Measurements from ENCODE around the gene TRIM3.
"Not testable (repeated sequence)": the region's sequence is repeated elsewhere in the genome, so short reads cannot be mapped to it uniquely, and the experiment has no call there.

TRIM3 gene

GRCh38 chr11:6473451-6474412 lies at the start of gene TRIM3:
TRIM3 (minus strand) TSS chr11:6473941; CDS start chr11:6465695, 8,246 bp downstream.
- peak; percentile 92 for DNase-seq

GRCh38 chr11:6523253-6523652 lies 49.5 kb upstream of the TRIM3 start:
- no peak for DNase-seq

GRCh38 chr11:6521946-6522345 lies 48.2 kb upstream of the TRIM3 start:
- DNase-seq = not testable (repeated sequence)

GRCh38 chr11:6520265-6520664 lies 46.5 kb upstream of the TRIM3 start:
- no peak for DNase-seq

GRCh38 chr11:6516865-6517264 lies 43.1 kb upstream of the TRIM3 start:
- no peak for DNase-seq

GRCh38 chr11:6505577-6506240 lies 32.0 kb upstream of the TRIM3 start:
- no peak for DNase-seq

GRCh38 chr11:6504166-6504565 lies 30.4 kb upstream of the TRIM3 start:
- no peak for DNase-seq

- DNase-seq = no peak
These were observed 28.6 kb upstream of the TRIM3 start for GRCh38 chr11:6502382-6502781.

GRCh38 chr11:6498544-6498943 lies 24.8 kb upstream of the TRIM3 start:
- no peak for DNase-seq

- no peak for DNase-seq
These were observed 24.4 kb upstream of the TRIM3 start for GRCh38 chr11:6498121-6498520.

GRCh38 chr11:6497069-6497839 lies 23.5 kb upstream of the TRIM3 start, which contains the start of gene DNHD1:
DNHD1 (plus strand) TSS chr11:6497280; CDS start chr11:6498216, 936 bp downstream.
- DNase-seq = no peak

- DNase-seq = no peak
These were observed 15.6 kb upstream of the TRIM3 start for GRCh38 chr11:6489306-6489705.

GRCh38 chr11:6488821-6489220 lies 15.1 kb upstream of the TRIM3 start:
- no peak for DNase-seq

- no peak for DNase-seq
These were observed 14.6 kb upstream of the TRIM3 start for GRCh38 chr11:6488342-6488741.

- no peak for DNase-seq
These were observed 13.2 kb upstream of the TRIM3 start for GRCh38 chr11:6486938-6487337.

- DNase-seq = no peak
These were observed 12.5 kb upstream of the TRIM3 start for GRCh38 chr11:6486256-6486655.

GRCh38 chr11:6485661-6486060 lies 11.9 kb upstream of the TRIM3 start:
- DNase-seq = no peak

- no peak for DNase-seq
These were observed 9.3 kb upstream of the TRIM3 start for GRCh38 chr11:6483015-6483414.

GRCh38 chr11:6482441-6482840 lies 8.7 kb upstream of the TRIM3 start:
- DNase-seq = no peak

GRCh38 chr11:6481924-6482275 lies 8.2 kb upstream of the TRIM3 start:
- DNase-seq = peak; percentile 67

GRCh38 chr11:6481012-6481923 lies 7.5 kb upstream of the TRIM3 start, which contains the start of the genes ARFIP2 and TIMM10B:
ARFIP2 (minus strand) TSS chr11:6481331; CDS start chr11:6480421, 910 bp downstream.
TIMM10B (plus strand) TSS chr11:6481501; CDS start chr11:6481517, 16 bp downstream.
- DNase-seq = peak; percentile 99

All from activated effector memory CD4-positive, alpha-beta T cell treated with anti-CD3 and anti-CD28 coated beads, Interleukin-2, amount 50 U/mL, for 16 hours (primary cell).